ENCODE measurements around the gene UGT3A1. TPM values are rescaled to one million over a fixed set of nuclear protein-coding genes. Genes with fewer than 3 reads are reported as not detected.

The UGT3A1 gene
- total RNA-seq, 1 experiment from 2014 or later, result not detected

DNA sequence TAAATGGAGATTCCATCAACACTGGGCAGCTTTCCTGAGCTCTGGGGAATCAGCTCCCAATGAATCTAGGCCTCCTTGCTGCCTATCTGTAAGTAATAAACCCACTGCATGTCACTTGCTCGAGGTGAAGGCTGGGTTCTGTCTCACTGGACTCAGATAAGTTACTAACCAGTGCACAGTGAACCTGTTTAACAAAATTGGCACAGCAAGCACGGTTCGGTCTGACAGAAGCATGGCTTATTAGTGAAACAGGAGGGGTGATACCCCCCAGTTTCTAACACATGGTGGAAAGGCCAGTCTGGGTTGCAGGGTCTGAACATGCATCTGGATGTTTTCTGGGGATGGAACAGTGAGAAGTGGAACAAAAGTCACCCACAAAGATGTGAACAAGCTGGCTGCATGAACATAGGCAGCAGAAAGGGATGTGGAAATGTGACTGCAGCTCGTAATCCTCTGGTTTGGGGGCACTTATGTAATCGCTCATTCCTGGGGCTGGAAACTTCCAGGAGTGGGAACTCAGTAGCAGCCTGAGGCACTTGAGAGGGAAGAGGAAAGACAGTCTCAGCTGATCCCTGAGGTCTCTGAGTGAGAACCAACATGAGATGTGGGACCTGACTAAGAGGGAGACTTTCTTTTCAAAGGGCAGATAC, 37.8 kb upstream of the UGT3A1 start:
- TF ChIP-seq TCF7L2 (IDR thresholded peaks at IDR 0.05; ENCODE audit: low read depth, low read length), result no peak
- TF ChIP-seq POLR2AphosphoS5 (IDR thresholded peaks at IDR 0.05; ENCODE audit: low read depth, low read length), result no peak
- no TSS peak for BruUV-seq (replicated peaks)
- Histone ChIP-seq H3K27ac (ENCODE audit: low read length) (no peak overlapping the region), H3K27me3 (ENCODE audit: control insufficient read depth, insufficient read depth, low read length) (no peaks in the 10 kb centered on the region), H3K36me3 (ENCODE audit: control insufficient read depth, insufficient read depth, low read length) (no peaks in the 10 kb centered on the region), H3K4me3 (ENCODE audit: low read depth in 2 of 2, low read length in 2 of 2) (no peak overlapping the region), H3K9me3 (ENCODE audit: control insufficient read depth, insufficient read depth, low read depth, low read length) (no peaks in the 10 kb centered on the region), H3K4me1 (ENCODE audit: control insufficient read depth, insufficient read depth, low read length) (no peaks in the 10 kb centered on the region)
- ATAC-seq (no peak), DNase-seq (ENCODE audit: low read depth, low spot score) (no peak)
- in situ Hi-C loops (cut with HindIII; ENCODE audit: low pct_unique_long_range_greater_than_20kb, low sequenced_read_pairs) (no loop called here), intact Hi-C loops (cut with micrococcal nuclease; ENCODE audit: unreplicated experiment) (no loop called here)
- ChIA-PET CTCF (no interaction called here), POLR2A (no interaction called here)

DNA sequence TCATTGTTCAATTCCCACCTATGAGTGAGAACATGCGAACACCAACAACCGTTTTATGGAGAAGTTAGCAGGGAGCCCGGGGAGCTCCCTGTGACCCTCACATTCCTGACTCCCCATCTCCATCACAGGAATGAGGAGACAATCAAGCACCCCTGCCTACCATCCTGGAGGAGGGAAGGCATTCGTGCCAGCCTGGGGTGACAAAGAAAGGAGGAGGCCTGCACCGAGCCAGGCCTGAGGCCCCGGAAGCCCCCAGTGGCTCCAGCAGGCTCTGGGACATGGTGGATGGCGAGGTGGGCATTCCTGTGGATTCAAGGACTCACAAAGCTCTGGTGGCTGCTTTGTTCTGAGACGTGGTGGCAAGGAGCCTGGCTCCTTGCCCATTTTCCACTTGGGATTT, 36.5 kb upstream of the UGT3A1 start:
- POLR2A ChIA-PET, result no interaction called here
- ATAC-seq (no peak), DNase-seq (ENCODE audit: low read depth, low spot score) (no peak)
- intact Hi-C loops (cut with micrococcal nuclease; ENCODE audit: unreplicated experiment), result no loop called here
- Histone ChIP-seq H3K4me1 (ENCODE audit: control insufficient read depth, insufficient read depth, low read length) (no peaks in the 10 kb centered on the region), H3K27me3 (ENCODE audit: control insufficient read depth, insufficient read depth, low read length) (no peaks in the 10 kb centered on the region), H3K9me3 (ENCODE audit: control insufficient read depth, insufficient read depth, low read depth, low read length) (no peaks in the 10 kb centered on the region), H3K4me3 (ENCODE audit: low read depth in 2 of 2, low read length in 2 of 2) (no peak overlapping the region), H3K36me3 (ENCODE audit: control insufficient read depth, insufficient read depth, low read length) (no peaks in the 10 kb centered on the region), H3K27ac (ENCODE audit: low read length) (no peak overlapping the region)
- CTCF ChIA-PET, result no interaction called here
- TF ChIP-seq CTCF (IDR thresholded peaks at IDR 0.05), result no peak
- TF ChIP-seq TCF7L2 (IDR thresholded peaks at IDR 0.05; ENCODE audit: low read depth, low read length), result no peak
- TF ChIP-seq, protein P1, sequence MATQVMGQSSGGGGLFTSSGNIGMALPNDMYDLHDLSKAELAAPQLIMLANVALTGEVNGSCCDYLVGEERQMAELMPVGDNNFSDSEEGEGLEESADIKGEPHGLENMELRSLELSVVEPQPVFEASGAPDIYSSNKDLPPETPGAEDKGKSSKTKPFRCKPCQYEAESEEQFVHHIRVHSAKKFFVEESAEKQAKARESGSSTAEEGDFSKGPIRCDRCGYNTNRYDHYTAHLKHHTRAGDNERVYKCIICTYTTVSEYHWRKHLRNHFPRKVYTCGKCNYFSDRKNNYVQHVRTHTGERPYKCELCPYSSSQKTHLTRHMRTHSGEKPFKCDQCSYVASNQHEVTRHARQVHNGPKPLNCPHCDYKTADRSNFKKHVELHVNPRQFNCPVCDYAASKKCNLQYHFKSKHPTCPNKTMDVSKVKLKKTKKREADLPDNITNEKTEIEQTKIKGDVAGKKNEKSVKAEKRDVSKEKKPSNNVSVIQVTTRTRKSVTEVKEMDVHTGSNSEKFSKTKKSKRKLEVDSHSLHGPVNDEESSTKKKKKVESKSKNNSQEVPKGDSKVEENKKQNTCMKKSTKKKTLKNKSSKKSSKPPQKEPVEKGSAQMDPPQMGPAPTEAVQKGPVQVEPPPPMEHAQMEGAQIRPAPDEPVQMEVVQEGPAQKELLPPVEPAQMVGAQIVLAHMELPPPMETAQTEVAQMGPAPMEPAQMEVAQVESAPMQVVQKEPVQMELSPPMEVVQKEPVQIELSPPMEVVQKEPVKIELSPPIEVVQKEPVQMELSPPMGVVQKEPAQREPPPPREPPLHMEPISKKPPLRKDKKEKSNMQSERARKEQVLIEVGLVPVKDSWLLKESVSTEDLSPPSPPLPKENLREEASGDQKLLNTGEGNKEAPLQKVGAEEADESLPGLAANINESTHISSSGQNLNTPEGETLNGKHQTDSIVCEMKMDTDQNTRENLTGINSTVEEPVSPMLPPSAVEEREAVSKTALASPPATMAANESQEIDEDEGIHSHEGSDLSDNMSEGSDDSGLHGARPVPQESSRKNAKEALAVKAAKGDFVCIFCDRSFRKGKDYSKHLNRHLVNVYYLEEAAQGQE (IDR thresholded peaks at IDR 0.05; ENCODE audit: insufficient read depth in 1 of 2, low read depth in 2 of 2, low read length in 1 of 2), result no peak
- TF ChIP-seq POLR2AphosphoS5 (IDR thresholded peaks at IDR 0.05; ENCODE audit: low read depth, low read length), result no peak
- no peak for TF ChIP-seq SIN3A (IDR thresholded peaks at IDR 0.05; ENCODE audit: borderline replicate concordance, insufficient read depth, low read depth, low read length)
- in situ Hi-C loops (cut with HindIII; ENCODE audit: low pct_unique_long_range_greater_than_20kb, low sequenced_read_pairs), result no loop called here
- no TSS peak for BruUV-seq (replicated peaks)

- intact Hi-C loops (cut with micrococcal nuclease; ENCODE audit: unreplicated experiment), result no loop called here
- H3K4me3 ChIP-seq (ENCODE audit: low read depth in 2 of 2, low read length in 2 of 2), result no peak overlapping the region
- ATAC-seq (no peak), DNase-seq (ENCODE audit: low read depth, low spot score) (no peak)
- H3K36me3 ChIP-seq (ENCODE audit: control insufficient read depth, insufficient read depth, low read length), result no peaks in the 10 kb centered on the region
- H3K27me3 ChIP-seq (ENCODE audit: control insufficient read depth, insufficient read depth, low read length), result no peaks in the 10 kb centered on the region
- H3K27ac ChIP-seq (ENCODE audit: low read length), result no peak overlapping the region
- in situ Hi-C loops (cut with HindIII; ENCODE audit: low pct_unique_long_range_greater_than_20kb, low sequenced_read_pairs), result no loop called here
- TF ChIP-seq SIN3A (IDR thresholded peaks at IDR 0.05; ENCODE audit: borderline replicate concordance, insufficient read depth, low read depth, low read length) (no peak), POLR2AphosphoS5 (IDR thresholded peaks at IDR 0.05; ENCODE audit: low read depth, low read length) (no peak), TCF7L2 (IDR thresholded peaks at IDR 0.05; ENCODE audit: low read depth, low read length) (no peak), CTCF (IDR thresholded peaks at IDR 0.05) (no peak)
- TF ChIP-seq, protein P1 (IDR thresholded peaks at IDR 0.05; ENCODE audit: insufficient read depth in 1 of 2, low read depth in 2 of 2, low read length in 1 of 2), result no peak
- no peaks in the 10 kb centered on the region for H3K4me1 ChIP-seq (ENCODE audit: control insufficient read depth, insufficient read depth, low read length)
- CTCF ChIA-PET, result no interaction called here
- BruUV-seq (replicated peaks), result no TSS peak
- no peaks in the 10 kb centered on the region for H3K9me3 ChIP-seq (ENCODE audit: control insufficient read depth, insufficient read depth, low read depth, low read length)
- POLR2A ChIA-PET, result no interaction called here
These were observed 35.7 kb upstream of the UGT3A1 start for GRCh38 chr5:36026706-36027465.
